DMS 273 treated with DMSO at 0.1 percent for 48 hours (cell line): Measurements from ENCODE around the gene TRMO.
A peak's percentile ranks its signal among the peaks of the same experiment; 100 is the strongest.

Experiments
- DNase-seq: peaks from one replicate; lab custom pipeline; 2025; lab: John Stamatoyannopoulos, UW

The TRMO gene

DNA sequence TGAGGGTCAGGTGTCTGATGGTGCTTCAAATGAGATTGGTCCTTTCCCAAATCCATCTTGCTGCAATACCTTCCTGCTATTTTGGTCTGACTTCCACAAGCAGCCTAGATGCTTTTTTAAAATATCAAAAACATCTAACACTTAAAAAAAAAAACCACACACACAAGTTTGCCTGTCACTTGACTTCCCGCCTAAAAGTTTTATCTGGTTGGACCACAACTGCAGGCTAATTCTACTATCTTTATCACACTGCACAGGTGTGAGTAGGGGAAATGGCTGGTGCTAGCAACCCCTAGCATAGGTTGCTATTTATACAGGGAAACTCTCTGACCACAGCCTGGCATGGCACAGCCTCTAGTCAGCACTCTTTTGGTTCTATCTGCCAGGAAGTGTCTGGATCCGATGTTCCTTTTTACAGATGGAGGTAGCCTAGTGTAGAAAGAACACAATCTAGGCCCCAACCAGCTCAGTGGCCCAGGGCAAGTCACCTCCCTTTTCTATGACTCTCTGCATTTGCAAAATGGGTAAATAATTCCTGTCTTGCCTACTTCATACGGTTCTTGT lies 15.9 kb upstream of the TRMO start, which contains the start of gene HEMGN:
Gene HEMGN (minus strand): TSS at position 92 of the 564 bp plus-strand sequence. CDS start 36 bp downstream, at position 56.
- no peak for DNase-seq

DNA sequence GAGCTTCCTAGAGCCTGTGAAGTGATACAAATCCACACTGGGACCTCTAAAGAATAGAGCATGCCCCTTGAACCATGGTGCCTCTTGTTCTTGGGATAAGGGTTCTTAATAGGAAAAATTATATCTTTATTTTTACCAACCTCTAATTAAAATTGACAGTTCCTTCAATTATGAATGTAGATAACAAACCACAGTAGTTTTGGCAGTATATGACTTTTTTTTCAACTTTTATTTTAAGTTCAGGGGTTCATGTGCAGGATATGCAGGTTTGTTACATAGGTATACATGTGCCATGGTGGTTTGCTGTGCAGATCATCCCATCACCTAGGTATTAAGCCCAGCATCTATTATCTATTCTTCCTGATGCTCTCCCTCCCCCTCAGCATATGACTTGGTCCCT lies 14.7 kb upstream of the TRMO start:
- DNase-seq = no peak

DNA sequence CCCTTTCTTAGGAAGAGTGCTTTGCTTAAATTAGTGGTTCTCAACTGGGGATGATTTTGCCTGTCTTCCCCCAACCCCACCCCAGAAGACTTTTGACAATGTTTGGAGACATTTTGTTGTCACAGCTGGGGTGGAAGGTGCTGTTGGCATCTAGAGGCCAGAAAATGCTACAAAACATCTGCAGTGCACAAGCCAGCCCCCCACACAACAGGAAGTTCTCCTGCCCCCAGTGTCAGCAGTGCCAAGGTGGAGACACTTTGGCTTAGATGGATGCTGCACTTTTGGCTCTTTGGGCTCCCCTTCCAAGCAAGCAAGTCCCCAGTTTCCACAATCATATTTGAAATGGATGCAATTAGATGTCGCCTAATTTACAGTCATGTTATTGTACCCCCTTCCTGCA lies 13.0 kb upstream of the TRMO start:
- DNase-seq = no peak

DNA sequence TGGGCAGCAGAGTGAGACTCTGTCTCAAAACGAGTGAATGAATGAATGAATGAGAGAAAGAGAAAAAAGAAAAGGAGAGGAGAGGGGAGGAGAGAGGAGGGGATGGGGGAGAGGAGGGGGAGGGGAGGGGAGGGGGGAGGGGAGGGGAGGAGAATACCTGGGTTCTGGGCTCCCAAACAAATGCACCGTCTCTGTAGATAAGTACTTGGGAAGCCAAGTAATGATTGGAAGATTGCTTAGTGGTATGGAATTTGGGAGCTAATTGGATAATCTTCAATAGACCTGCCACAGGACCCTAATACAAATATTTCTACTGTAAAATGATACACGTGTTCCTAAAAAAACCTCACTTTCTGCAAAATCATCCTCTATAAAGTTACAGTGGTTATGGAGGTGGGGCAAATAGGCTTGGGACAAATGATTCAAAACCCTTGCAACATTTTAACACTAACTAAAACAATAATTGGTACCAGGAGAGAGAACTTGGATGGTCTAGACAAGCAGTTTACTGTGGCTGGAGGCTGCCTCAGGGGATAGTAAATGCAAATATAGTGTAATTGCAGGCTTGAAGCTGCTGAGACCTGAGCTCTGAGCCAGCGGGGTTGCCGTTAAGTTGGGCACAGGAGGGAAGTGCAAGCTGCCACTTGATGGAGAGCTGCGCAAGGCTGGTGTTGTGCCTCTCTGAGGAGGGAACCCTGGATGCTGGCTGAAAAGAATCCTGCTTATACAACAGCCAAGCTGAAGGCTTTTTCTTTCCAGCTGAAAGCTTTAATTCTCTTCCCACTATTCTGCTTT lies 12.2 kb upstream of the TRMO start:
- DNase-seq = peak; percentile 47

DNA sequence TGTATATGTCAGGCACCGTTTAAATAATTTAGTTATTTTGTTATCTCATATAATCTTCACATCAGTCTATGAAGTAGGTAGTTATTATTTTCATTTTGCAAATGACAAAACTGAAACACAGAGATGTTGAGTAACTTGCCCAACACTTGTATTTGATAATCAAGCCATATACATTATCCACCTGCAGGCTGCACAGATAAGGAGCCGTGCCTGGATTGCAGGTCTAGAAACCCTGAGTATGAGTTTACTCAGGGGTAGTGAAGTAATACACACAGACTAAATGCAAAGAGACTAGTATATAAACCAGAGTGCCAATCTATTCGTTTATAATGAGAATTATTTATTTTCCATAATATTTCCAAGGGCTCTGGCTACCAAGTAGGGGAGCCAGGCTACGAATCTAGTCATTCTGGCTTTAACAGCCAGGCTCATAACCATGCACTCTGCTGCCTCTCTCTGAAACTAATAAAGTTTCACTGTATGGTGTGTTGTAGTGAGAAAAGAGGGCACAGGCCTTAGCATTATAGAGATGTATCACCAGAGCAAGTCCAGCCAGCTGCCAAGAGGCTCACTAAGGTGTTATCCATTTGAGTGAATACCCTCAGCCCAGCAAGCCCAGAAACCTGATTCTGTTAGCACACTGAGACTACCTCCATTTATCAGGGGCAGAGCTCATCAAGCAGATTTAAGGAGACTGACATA lies 11.1 kb upstream of the TRMO start:
- no peak for DNase-seq

DNA sequence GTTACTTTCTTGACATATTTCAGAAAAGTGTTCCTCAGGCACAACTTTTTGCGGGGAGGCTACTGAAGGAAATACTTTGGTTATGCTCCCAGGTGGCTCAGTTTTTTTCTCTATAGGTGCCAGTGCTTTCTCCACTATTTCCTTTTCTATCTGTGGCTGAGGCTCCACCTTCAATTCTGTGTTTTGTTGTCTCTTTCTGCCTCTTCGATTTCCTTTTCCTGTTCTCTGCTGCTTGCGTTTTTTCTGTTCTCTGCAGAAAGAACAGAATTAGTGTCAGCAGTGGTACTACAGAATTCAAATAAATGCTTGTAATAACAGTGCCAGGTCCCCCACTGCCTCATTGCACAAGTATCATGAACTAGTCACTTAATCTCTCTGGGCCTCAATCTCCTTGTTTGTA lies 8.7 kb upstream of the TRMO start:
- DNase-seq = no peak

DNA sequence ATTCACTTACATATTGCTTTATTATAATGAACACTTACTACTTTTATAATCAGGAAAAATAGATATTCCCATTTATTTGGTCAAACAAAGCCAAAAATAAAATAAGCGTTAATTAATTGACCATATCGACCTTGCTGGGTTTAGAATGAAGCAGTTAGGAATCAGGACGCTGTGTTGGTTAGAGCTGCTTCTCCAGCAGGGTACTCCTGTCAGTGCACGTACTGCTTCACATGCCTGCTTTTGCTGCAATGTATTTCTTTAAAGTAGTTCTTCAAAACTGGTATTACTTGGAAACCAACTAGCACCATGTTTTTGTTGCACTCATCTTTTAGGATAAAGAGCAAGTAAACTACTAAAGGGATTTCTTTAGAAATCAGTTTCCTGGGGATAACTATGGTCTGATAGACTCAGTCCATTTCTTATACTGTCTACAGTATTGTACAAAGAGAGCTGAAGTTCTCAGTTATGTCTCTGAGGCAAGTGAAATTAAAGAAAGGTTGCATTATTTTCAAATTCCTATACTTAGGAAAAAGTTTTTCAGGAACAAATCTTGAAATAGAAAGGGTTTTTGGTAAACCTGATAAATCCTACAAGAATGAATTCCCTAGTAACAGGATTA lies 6.8 kb upstream of the TRMO start:
- DNase-seq = no peak

DNA sequence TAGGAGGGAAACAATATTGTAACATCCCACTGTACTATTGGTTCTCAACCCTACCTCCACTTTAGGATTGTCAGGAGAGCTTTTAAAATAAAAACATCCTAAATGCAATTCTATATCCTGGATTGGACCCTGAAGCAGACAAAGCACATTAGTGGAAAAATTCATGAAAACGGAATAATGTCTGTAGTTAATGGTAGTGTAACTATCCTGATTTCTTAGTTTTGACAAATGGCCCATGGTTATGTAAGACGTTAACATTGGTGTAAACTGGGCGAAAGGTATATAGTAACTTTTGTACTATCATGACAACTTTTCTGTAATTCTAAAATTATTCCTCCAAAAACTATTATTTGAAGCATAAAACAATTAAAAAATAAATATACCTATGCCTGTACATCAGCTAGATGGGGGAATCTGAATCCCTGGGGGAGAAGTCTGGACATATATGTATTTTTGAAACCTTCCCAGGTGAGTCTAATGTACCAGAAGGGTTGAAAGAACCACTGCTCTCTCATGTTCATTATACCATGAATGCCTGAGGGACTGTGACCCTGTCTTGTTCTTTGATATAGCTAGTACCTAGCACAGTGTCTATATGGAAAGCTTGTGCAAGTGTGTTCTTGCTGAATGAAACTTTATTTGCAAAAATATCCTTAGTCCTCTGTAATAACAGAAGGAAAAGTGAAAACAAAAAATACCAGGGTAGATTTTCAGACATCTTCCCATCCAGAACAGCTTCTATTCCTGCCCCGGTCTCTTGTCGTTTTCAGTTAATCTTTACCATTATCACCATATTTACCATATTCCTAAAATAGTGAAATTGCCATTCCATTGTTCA lies 3.4 kb upstream of the TRMO start:
- no peak for DNase-seq

DNA sequence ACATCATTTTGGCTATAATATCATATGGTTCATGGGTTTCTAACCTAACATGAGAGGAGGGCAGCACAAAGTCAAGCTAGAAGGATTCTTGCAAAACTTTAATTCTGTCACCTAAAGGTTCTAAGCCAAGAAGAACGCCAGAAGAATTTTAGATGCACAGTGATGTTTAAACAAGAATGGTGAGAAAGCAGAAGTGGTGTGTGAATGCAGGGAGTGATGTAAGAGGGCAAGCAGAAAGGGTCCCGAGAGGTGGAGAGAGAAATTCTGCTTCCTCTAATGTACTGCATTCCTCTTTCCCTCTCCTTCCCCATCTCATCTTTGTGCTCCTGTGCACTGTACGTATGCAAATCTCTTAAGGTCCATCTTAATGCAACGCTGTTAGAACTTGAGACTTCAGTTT lies 2.1 kb upstream of the TRMO start:
- DNase-seq = no peak

DNA sequence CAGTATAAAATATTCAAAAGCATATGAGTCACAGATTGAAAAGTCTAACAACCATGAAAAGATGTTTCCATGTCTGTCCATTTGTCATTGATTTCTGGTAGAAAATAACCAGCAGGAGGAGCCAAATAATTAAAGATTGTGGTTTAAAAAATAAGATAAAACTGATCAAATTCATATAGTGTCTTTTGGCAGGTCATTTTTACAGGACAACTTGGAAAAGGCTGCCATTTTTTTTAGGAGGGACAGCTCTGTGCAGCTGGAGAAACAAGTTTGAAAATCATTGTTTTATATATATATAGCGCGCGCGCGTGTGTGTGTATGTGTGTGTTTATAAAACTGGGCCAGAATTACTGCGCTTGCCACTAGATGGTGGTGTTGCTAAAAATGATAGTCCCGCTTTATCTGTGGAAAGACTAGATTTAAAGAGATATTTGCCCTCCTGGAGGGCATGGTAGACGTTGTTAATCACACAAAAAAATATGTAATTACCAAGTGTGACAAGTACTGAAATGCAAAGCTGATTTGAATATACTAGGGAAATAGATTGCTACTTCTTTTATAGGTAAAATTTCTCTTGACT lies 1.3 kb upstream of the TRMO start:
- DNase-seq = peak; percentile 74

DNA sequence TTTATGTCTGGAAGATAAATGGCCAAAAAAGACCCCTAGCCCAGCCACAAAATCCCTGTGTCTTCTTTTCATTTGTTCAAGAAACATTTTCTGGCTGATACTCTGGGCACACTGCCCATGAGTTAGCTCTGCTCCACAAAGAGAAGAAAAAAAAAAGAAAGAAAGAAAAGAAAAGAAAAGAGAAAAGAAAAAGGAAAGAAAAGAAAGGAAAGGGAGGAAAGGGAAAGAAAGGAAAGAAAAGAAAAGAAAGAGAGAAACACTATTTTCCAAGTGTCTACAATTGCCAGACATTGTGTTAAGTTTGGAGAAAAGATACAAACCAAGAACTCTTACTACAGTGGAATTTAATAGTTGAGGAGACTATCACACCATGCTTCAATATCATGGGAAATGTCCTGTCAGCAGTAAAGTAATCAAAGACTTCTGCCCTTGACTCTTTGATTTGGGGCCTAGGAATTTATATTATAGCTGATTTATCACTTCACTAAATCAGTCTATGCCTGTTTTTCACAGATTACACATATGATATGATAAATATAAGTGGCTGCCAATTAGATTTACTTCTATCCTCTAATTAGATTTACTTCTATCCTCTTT lies 3.0 kb downstream of the TRMO start:
- DNase-seq = no peak

DNA sequence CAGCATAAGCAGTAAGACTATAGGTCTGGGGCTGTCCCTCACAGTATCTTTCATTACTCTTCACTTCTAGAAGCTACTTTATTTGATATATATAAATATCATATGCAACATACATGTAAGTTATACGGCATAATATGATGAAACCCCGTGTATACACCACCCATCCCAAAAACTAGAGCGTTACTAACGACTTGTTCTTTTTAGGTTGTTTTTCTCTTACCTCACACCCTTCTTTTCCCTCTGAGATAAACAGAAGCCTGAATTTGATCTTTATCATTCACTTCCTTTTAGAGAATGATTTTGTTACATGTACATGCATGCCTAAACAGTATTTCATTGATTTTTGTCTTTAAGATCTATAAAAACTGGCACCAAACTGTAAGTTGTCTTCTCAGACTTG lies 3.7 kb downstream of the TRMO start:
- DNase-seq = no peak

DNA sequence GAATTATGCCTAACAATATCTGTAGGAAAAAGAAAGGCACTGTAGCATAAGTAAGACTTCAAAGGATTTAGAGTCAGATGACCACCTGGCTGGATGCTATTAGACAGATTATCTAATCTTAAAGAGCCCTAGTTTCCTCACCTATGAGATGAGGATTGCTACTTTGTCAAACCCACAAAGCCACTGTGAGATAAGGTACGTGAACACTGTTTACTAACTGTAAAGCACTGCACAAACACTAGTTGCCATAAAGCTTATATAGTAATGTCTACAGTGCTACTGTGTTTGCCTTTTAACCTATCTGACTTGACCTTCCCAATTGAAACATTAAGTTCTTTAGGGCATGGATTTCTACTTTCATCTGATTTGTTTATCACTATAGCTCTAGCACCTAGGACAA lies 10.3 kb downstream of the TRMO start:
- DNase-seq = no peak

DNA sequence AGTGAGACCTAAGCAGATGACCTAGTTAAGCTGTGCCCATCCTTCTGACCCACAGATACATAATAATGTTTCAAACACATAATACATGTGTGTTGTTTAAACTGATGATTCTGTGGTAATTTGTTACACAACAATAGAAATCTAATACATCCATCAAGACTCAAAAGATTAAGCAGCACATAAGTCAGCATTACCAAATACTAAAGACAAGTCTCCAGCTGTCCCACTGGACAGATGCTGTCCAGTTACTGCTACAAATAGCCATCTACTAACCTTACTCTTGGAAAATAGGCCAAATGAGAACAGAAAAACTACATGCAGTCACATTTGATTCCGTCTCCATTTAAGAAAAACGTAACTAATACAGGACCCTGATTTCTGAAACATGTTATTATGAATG lies 10.8 kb downstream of the TRMO start:
- DNase-seq = no peak

DNA sequence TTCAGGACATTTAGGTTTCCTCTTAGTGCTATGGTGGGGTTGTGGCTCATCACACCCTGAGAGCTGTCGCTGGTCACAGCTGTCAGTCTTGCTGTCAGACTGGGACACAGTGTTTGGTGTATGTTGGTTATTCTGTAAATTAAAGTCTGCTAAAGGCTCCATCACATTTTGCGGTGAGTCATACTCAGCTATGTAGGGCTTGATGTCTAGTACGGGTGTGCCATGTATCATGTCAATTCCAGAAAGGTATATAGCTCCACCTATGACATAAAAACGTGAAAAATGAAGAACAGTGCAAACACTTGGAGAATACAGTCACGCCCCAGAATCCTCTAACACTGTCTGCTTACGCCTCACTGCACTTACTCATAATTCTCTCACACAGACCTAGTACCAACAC lies 11.9 kb downstream of the TRMO start:
- DNase-seq = no peak

DNA sequence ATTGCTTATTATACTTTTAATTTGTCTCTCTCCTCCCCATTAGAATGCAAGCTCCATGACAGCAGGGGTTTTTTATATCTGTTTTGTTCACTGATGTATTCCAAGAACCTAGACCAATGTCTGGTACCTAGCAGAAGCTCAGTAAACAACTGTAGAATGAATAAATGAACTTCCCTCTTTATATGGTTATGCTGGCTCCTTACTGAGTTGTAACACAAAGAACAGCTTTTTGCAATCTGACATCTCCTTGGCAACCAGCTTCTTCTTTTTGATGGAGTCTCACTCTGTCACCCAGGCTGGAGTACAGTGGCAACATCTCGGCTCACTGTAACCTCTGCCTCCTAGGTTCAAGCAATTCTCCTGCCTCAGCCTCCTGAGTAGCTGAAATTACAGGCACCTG lies 13.6 kb downstream of the TRMO start:
- DNase-seq = no peak

DNA sequence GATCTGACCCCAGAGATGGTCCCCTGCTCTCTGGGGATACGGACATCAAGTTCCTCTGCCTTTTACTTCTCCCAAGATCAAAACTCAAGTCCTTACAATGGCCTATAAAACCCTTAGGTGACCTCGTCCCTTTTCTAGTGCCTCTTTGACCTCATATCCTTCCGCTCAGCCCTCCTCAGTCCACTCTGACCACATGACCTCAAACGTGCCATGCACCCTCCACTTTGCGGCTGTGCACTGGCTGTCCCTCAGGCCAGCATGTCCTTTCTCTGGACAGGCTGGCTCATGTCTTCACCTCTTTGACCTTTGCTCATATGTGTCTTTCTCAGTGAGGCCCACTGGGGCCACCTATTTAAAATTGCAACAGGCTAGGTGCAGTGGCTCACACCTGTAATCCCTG lies 14.7 kb downstream of the TRMO start:
- DNase-seq = no peak

DNA sequence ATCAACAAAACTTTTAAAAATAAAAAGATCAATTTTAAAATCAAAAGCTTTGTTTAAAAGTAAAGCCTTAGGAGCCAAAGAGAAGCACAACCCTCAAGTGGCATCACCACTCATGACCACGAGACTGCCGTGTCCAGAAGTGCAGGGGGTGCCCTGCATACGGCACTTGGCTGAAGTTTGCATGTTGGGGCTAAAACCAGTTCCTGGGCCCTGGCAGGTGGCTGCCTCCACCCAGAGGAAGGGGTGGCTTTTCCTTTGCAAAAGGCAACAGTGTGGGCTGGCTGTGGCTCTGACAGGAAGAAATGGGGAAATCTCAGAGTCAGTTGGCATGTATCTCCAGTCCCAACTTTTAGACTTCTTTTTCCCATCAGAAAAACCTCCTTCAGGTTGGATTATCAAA lies 15.3 kb downstream of the TRMO start:
- DNase-seq = no peak

DNA sequence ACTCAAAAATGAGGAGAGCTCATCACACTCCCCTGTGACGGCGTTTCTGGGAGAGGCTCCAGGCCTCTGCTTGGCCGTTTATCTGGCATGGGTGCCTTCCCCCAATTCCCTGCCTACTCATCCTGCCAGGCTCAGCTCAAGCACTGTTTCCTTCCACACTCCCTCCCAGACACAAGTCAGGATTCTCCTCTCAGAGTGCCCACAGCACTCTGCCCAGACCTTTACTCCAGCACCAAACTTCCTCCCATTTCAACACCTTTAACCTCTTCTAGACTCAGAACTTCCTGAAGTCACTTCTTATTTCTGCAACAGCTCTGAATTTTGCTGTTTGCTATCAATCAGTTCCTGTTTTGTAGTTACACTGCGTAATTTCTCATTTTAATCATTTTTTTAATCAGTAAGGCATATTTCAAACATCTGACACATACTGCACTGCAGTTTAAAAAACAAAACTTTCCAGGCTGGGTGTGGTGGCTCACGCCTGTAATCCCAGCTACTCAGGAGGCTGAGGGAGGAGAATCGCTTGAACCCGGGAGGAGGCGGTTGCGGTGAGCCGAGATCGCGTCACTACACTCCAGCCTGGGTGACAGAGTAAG lies 16.0 kb downstream of the TRMO start:
- DNase-seq = no peak

DNA sequence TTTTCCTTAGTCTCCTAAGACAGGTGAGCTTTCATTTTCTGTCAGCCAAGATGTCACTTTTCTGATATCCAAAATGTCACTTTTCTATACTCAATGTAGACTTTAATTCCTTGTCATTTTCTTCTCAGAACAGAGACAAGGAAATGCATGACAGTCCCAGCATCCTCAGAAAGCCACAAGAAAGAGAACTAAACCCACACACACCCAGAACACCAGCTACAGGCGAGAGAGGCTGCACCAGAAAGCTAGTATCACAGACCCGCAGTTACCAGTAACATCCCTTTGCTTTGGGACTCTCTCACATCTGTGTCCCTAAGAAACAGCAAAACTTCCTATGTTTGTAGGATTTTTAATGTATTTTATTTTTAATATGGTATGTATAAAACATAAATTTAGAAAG lies 17.1 kb downstream of the TRMO start:
- no peak for DNase-seq

DNA sequence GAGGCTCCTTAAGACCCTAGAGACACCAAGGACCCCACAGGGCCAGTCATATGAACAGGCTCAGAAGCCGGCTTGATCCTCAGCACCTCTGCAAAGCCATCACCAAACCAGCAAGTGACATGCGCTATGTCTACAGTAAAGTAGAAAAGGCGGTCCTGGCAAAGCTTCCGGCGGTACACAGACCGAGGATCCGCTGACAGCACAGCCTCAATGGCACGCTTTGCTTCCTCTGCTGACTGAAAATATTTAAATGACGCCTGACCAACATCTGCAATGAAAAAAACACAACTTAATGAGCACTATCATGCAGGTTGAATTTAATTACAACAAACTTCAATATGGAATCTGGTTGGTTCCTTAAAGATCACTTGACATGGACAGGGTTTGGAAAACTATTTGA lies 17.6 kb downstream of the TRMO start:
- no peak for DNase-seq
